CD4-positive, alpha-beta T cell treated with Interferon gamma for 1 hour (primary cell): ENCODE results near the gene RALGPS1.
"Not testable (repeated sequence)": the region's sequence is repeated elsewhere in the genome, so short reads cannot be mapped to it uniquely, and the experiment has no call there.

Experiments used
- DNase-seq: peaks from one replicate; pipeline ENCODE4 v3.0.0-alpha.2; 2020

The RALGPS1 gene

GRCh38 chr9:127161081-127161624 lies 246.6 kb downstream of the RALGPS1 start:
- DNase-seq: no peak

GRCh38 chr9:127162046-127162863 lies 247.7 kb downstream of the RALGPS1 start:
- no peak for DNase-seq

- no peak for DNase-seq
Measured at GRCh38 chr9:127162864-127163365, 248.3 kb downstream of the RALGPS1 start.

- no peak for DNase-seq
Measured at GRCh38 chr9:127163409-127163808, 248.8 kb downstream of the RALGPS1 start.

- no peak for DNase-seq
Measured at GRCh38 chr9:127165116-127165515, 250.5 kb downstream of the RALGPS1 start.

GRCh38 chr9:127166111-127166510 lies 251.5 kb downstream of the RALGPS1 start:
- DNase-seq: no peak

GRCh38 chr9:127166651-127167524 lies 252.3 kb downstream of the RALGPS1 start:
- DNase-seq: peak; percentile 73

- DNase-seq: no peak
Measured at GRCh38 chr9:127167560-127168326, 253.2 kb downstream of the RALGPS1 start.

GRCh38 chr9:127168756-127169574 lies 254.4 kb downstream of the RALGPS1 start:
- no peak for DNase-seq

- DNase-seq: no peak
Measured at GRCh38 chr9:127169575-127169883, 254.9 kb downstream of the RALGPS1 start.

- DNase-seq: no peak
Measured at GRCh38 chr9:127170103-127170502, 255.5 kb downstream of the RALGPS1 start.

GRCh38 chr9:127170652-127171051 lies 256.1 kb downstream of the RALGPS1 start:
- DNase-seq: no peak

- DNase-seq: not testable (repeated sequence)
Measured at GRCh38 chr9:127171348-127171747, 256.8 kb downstream of the RALGPS1 start.

- no peak for DNase-seq
Measured at GRCh38 chr9:127172066-127172707, 257.6 kb downstream of the RALGPS1 start.

GRCh38 chr9:127173063-127173462 lies 258.5 kb downstream of the RALGPS1 start:
- no peak for DNase-seq

GRCh38 chr9:127174386-127175318 lies 260.1 kb downstream of the RALGPS1 start:
- no peak for DNase-seq

- DNase-seq: no peak
Measured at GRCh38 chr9:127175319-127175715, 260.7 kb downstream of the RALGPS1 start.

- DNase-seq: no peak
Measured at GRCh38 chr9:127175764-127176163, 261.2 kb downstream of the RALGPS1 start.

GRCh38 chr9:127176631-127177030 lies 262.0 kb downstream of the RALGPS1 start:
- no peak for DNase-seq

GRCh38 chr9:127177231-127177630 lies 262.6 kb downstream of the RALGPS1 start:
- no peak for DNase-seq
